Stimulated activated CD4-positive, alpha-beta T cell treated with anti-CD3 and anti-CD28 coated beads, Interleukin-4, amount 100 ng/mL, for 4 hours (primary cell): ENCODE results near the gene EP400.
"Not testable (repeated sequence)": the region's sequence is repeated elsewhere in the genome, so short reads cannot be mapped to it uniquely, and the experiment has no call there.

Experiments
- DNase-seq, 2 experiments: peaks; one replicate each; pipeline ENCODE4 v3.0.0-alpha.2; 2020

EP400 gene

DNA sequence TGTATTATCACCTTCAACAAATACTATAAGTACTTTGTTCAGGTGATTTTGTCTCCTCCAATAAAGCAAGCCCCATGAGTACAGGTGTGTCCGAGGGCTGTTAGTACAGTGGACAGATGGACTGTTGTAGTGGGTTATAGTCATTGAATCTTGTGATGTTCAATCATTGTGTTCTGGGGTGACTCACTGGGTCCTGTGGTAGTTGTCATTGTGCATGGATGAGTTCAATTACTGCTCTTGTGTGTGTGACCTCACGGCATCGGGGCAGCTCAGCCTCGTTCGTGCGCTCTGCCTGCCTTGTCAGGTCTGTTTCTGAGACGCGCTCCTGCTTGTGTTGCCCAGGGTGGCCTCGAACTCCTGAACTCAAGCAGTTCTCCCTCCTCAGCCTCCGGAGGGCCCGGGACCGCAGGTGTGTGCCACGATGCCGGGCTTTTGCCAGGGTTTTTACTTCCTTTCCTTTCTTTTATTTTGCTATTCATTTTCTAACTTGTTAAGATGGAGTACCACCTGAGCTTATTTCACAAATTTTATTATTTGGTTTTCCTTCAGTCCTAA, 122.2 kb downstream of the EP400 start:
- DNase-seq, result no peak

- DNase-seq, result no peak
Observed at GRCh38 chr12:132074216-132074615, 124.5 kb downstream of the EP400 start.

DNA sequence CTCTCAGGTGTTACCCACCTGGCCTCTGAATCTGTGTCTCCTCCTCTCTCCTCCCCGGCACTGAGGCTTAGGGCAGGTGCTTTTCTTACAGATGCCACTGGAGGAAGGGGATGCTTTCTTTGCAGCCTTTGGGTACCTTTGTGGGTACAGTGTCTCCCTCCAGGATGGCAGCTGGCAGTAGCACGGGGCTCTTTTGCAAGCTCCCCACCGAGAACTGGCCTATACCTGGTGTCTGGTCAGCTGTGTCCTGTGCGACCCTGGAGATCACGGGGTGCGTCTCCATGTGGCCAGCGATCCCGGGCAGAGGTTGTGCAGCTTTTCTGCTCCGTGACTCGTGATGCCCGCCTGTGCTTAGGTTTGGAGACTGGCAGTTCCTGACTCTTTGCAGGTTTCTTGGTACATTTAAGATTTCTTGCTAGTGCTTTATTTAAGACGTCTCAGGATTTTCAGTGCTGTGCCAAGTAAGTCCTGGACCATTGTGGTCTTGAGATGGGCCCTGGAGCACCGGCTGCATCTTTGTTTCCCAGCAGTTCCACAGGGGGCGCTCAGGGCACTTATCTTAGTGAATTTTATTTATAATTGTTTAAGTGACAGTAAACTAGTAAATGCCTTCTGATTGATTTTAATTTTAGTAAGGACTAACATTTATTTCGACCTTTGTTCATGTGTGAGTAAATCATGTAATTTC, 125.4 kb downstream of the EP400 start:
- no peak for DNase-seq

DNA sequence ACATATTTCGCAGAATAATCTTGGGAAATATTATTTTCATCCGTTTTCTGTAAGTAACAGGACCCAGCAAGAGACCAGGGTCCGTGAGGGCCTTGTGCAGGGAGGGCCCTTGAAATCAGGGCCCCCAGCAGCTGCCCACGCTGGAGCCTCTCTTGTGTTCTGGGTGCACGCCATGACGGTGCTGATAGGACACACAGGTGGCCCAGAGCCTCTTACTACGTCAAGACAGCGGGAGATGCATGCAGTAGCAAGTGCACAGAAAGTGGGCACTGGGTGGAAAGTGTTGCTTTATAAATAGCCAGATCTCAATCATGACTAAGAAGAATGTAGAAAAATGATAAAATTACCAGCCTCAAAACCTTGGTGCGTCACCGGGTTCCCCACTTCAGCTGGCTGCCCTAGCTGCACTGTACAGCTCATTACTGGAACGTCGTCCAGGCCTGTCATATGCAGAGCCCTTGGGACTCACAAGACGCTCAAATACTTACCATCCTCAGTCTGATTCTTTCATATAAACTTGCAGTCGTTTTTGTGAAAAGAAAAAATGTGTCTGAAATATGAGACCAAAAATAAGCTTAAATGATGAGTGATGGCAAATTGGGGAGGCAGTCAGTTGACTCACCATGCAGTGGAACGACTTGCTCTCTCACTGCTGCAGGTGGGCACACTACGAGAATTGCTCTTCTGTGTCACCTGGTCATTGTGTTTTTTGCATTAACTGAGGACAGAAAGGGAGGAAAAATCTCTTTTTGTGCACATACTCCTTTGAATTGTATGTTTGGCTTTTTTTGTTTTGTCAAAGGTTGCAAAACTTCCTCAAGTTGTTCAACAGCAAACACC, 126.2 kb downstream of the EP400 start:
- DNase-seq, result no peak

- no peak for DNase-seq
Observed at GRCh38 chr12:132076711-132077110, 127.0 kb downstream of the EP400 start.

- no peak for DNase-seq
Observed at GRCh38 chr12:132077322-132078100, 127.8 kb downstream of the EP400 start.

GRCh38 chr12:132078190-132078589, 128.4 kb downstream of the EP400 start:
- DNase-seq, result no peak

DNA sequence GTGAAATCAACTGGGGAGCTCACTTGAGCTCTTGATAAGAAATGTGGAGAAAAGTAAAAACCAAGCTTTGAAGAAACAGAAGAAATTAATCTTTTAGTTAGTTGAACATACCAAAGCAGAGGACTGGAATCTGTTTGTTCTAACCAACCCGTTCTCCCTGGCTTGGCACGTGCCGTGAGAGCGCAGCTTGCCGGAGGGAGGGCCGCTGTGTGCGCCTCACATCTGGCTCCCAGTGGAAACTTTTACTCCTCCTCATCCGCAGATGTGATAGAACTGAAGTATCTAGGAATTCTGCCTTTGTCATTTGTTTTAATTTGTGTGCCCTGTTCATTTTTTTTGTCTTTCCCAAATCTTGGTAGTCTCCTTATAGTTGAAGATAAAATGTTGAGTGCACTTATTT, 129.5 kb downstream of the EP400 start:
- no peak for DNase-seq

- no peak for DNase-seq
Observed at GRCh38 chr12:132079695-132080094, 130.0 kb downstream of the EP400 start.

GRCh38 chr12:132080515-132080914, 130.8 kb downstream of the EP400 start:
- not testable (repeated sequence) for DNase-seq

GRCh38 chr12:132081423-132081822, 131.7 kb downstream of the EP400 start:
- DNase-seq, result no peak

- DNase-seq, result no peak
Observed at GRCh38 chr12:132083614-132083940, 133.8 kb downstream of the EP400 start.

- peak; percentile 85 to 87 for DNase-seq
Observed at GRCh38 chr12:132083941-132084620, 134.3 kb downstream of the EP400 start.

- peak; percentile 25 to 44 for DNase-seq
Observed at GRCh38 chr12:132084621-132085290, 135.0 kb downstream of the EP400 start.

DNA sequence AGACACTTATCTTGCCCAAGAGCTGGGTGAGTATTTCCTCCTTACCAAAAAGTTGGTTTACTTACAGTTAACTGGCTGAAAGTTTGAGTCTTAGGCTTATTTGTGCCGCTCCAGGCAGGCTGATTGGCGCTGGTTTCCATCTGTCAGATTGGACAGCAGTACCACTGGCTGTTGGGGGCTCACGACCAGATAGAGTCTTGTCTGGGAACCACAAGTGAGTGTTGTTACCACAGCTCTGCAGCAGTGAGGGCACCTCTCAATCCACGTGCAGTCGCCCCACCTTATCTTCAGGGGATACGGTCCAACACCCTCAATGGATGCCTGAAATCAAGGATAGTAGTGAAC, 135.5 kb downstream of the EP400 start:
- DNase-seq, result no peak

DNA sequence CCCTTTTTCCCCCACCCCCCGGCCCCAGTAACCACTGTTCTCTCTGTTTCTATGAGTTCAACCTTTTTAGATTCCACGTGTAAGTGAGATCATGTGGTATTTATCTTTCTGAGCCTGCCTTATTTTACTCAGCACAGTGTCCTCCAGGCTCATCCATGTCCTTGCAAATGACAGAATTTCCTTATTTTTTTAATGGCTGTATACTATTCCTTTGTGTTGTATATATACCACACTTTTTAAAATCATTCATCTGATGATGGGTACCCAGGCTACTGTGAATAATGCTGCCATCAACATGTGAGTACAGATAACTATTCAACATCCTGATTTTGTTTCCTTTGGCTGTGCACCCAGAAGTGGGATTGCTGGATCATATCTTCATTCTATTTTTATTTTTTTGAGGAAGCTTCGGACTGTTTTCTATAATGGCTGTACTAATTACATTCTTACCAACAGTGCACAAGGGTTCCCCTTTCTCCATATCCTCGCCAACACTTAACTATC, 139.7 kb downstream of the EP400 start:
- no peak for DNase-seq

GRCh38 chr12:132094269-132094891, 144.6 kb downstream of the EP400 start:
- no peak for DNase-seq

DNA sequence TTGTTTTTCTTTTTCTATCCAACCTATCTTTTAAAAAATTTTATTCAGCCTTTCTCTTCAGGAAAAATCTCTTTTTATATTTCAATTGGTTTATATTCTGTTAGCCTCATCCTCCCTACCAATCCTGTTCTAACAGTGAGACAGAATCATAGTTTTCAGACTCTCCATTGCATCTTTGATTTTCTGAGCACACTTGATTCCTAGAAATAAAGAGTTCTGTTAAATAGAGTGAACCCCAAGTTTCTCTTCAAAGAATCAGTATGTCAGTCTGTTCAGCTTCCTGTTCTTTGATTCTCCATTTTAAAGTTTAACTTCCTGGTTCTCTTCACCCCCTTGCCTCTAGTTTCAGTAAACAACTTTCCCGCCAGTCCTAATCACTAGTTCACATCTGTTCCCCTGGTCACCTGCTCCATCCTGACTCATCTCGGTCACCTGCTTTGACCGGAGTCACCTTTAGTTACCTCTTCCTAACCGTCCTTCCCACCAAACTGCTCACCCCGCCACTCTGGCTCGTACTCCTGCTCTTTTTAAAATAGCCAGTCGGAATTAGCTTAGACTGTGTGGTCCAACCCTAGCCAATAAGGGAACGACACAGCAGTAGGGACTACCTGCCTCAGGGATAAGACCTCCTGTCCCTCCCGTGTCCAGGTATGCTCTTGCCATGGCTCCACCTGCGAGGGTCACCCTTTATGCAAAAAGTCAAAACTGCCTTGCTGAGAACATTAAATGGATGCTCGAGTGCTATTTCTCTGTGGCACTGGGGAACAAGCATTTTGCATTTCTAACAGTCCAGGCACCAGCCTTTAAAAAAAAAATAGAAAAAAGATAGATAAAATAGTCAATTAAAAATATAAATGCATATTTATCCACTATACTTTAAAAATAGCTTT, 146.0 kb downstream of the EP400 start:
- no peak for DNase-seq

DNA sequence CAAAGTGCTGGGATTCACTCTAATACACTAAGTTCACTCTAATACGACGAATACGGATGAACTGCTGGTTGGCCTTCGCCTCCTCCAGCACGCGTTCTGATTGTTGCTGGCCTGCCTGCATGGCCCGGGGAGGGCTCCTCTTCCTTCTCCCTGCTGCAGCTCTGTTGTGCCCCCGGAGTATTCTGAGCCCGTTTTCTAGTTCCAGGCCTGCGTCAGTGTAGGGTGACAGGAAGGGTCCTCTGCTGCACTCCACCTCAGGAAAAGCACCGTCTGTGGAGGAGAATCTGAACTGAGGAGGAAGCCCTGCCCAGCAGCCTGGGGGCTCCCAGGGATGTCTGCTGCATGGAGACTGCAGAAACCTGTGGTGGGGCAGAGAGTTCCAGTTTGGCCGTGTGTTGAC, 150.0 kb downstream of the EP400 start:
- no peak for DNase-seq

GRCh38 chr12:132100306-132101065, 150.7 kb downstream of the EP400 start:
- DNase-seq, result no peak
